Endothelial cell (in vitro differentiated cells): ENCODE results near the gene CYB561D2. TPM values are rescaled to one million over a fixed set of nuclear protein-coding genes. Genes with fewer than 3 reads are reported as not detected.
A peak's percentile ranks its signal among the peaks of the same experiment; 100 is the strongest.

ENCODE experiments used
- DNase-seq: peaks from one replicate; pipeline ENCODE4 v3.0.0; 2021; ENCODE audit warnings: low spot score
- H3K27ac Mint-ChIP-seq: one replicate; pipeline ENCODE4 v1.8.0; 2021; ENCODE audit warnings: mixed read lengths, inconsistent platforms; ENCODE audit not compliant: unreplicated experiment
- H3K27me3 Mint-ChIP-seq: one replicate; pipeline ENCODE4 v1.8.0; 2021; ENCODE audit warnings: mild to moderate bottlenecking, moderate library complexity, mixed read lengths, inconsistent platforms; ENCODE audit not compliant: unreplicated experiment
- H3K36me3 Mint-ChIP-seq: one replicate; pipeline ENCODE4 v1.8.0; 2021; ENCODE audit warnings: mild to moderate bottlenecking, low read depth, mixed read lengths, inconsistent platforms; ENCODE audit not compliant: unreplicated experiment
- H3K4me1 Mint-ChIP-seq: one replicate; pipeline ENCODE4 v1.8.0; 2021; ENCODE audit warnings: mild to moderate bottlenecking, mixed read lengths, inconsistent platforms; ENCODE audit not compliant: unreplicated experiment
- H3K4me3 Mint-ChIP-seq: one replicate; pipeline ENCODE4 v1.8.0; 2021; ENCODE audit warnings: mild to moderate bottlenecking, mixed read lengths, inconsistent platforms; ENCODE audit not compliant: unreplicated experiment
- H3K9me3 Mint-ChIP-seq: one replicate; pipeline ENCODE4 v1.8.0; 2021; ENCODE audit warnings: mixed read lengths, inconsistent platforms; ENCODE audit not compliant: unreplicated experiment
- CTCF ChIP-seq: fragments of 200-600 bp; sonication (generic); IDR thresholded peaks from one replicate; pipeline ENCODE4 v1.5.0; 2021; ENCODE audit warnings: antibody characterized with exemption; ENCODE audit not compliant: unreplicated experiment
- total RNA-seq: library from RNA; stranded (reverse); fragmentation: NEBNext Ultra II Directional; extraction: Animal tissue kit (Norgen Biotek cat#: 25700); gene quantifications from one replicate; pipeline ENCODE4 v1.2.1, GENCODE V29; 2021; ENCODE audit not compliant: unreplicated experiment

Gene CYB561D2
- total RNA-seq, 1 donor from 2014 or later, result 5.5 TPM

GRCh38 chr3:50327129-50327528 is 23.5 kb upstream of the CYB561D2 start:
- peaks cover 30% of the 10 kb centered on the region for H3K4me1 Mint-ChIP-seq
- peaks cover 6% of the 10 kb centered on the region for H3K27me3 Mint-ChIP-seq
- H3K4me3 Mint-ChIP-seq, result peak overlapping the region; percentile 91
- no peak for DNase-seq
- H3K9me3 Mint-ChIP-seq, result no peaks in the 10 kb centered on the region
- no peak for TF ChIP-seq CTCF
- H3K36me3 Mint-ChIP-seq, result peaks cover 16% of the 10 kb centered on the region
- peak overlapping the region; percentile 74 for H3K27ac Mint-ChIP-seq

DNA sequence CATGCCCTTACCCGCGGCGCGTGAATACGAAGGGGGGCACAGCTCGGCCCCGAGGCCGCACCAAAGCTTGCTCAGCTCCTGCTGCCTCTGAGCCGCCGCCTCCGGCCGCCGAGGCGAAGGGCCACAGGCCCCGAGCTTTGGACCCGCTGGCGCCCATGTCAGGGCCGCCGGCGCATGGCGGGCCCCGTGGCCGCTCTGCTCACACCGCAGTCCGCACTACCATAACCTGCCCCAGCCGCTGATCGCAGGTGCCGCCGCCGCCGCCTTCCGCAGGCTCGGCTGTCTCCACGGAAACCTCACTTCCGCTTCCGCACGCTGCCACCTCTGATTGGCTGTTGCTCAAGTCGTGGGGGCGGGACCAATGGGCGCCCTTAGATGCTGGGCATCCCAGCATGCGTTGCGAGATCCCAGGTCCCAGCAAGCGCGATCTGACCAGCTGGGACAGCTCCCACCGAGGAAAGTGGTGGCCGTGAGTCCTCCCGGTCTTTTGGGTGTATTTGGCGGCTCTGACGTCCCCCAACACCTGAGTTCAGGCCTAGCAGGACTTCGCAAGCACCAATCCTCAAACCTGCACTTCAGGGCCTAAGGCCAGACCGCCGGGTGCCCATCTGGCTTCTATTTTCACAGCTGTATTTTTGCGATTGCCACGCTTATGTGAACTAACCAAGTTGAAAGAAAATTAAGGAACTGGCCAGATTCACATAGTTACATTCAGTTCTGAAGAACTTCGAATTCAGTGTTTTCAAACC is 22.5 kb upstream of the CYB561D2 start, which contains the start of gene TUSC2:
TUSC2 (minus strand) TSS at position 281 of the 749 bp plus-strand sequence; CDS start at position 157, 124 bp downstream.
- H3K36me3 Mint-ChIP-seq, result peaks cover 19% of the 10 kb centered on the region

DNA sequence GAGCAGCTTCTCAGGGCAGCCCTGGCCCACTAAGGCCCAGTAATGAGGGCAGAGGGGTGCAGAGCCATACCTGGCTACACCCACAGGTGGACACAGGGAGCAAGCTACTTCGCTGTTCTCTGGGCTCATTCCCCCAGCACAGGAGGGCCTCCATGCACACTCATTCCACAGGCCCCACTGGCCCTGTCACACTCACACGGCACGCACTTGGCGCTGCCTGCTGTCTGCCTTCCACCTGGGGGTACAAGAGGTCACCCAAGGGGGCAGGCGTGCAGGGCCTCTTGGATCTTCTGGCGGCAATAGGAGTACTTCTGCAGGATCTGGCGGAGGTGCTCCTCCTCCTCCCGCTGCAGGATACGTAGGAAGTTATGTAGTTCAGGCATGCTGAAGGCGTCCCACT is 20.3 kb upstream of the CYB561D2 start:
- Mint-ChIP-seq H3K27ac (no peak overlapping the region), H3K9me3 (no peaks in the 10 kb centered on the region), H3K27me3 (peaks cover 5% of the 10 kb centered on the region), H3K36me3 (peaks cover 13% of the 10 kb centered on the region), H3K4me3 (no peak overlapping the region), H3K4me1 (peaks cover 24% of the 10 kb centered on the region)
- TF ChIP-seq CTCF, result no peak
- DNase-seq, result no peak

More for the DNA sequence above, 22.5 kb upstream of the CYB561D2 start, which contains the start of gene TUSC2:
- TF ChIP-seq CTCF, result no peak
- peak within 1 kb of the TSS; percentile 92 for H3K4me3 Mint-ChIP-seq
- DNase-seq, result peak; percentile 93
- H3K27ac Mint-ChIP-seq, result peak within 1 kb of the TSS; percentile 74
- no peaks in the 10 kb centered on the region for H3K9me3 Mint-ChIP-seq
- peaks cover 4% of the 10 kb centered on the region for H3K27me3 Mint-ChIP-seq
- H3K4me1 Mint-ChIP-seq, result peaks cover 29% of the 10 kb centered on the region

DNA sequence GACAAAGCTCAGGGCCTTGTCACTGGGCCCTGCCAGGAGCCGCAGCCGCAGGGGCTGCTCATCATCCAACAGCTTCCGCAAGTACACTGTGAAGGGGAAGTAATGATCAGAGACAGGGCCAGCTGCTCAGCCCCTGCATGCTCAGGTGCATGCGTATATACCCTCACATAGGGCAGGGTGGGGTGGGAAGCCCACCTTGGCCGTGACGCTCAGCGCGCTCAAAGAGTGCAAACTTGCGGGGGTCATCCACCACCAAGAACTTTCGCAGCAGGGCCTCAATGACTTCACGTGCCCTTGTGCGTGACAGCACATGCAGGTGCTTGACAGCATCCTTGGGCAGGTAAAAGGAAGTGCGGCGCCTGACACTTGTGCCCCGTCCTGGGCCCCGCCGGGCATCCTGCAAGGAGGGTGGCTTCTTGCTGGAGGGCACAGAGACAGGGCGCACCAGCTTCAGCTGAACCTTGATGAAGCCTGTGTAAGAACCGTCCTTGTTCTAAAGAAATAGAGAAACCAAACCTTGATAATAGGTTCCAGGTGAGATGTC is 19.2 kb upstream of the CYB561D2 start:
- peak overlapping the region; percentile 42 for H3K27ac Mint-ChIP-seq
- TF ChIP-seq CTCF, result no peak
- DNase-seq, result no peak
- no peaks in the 10 kb centered on the region for H3K9me3 Mint-ChIP-seq
- no peak overlapping the region for H3K4me3 Mint-ChIP-seq
- H3K36me3 Mint-ChIP-seq, result peaks cover 9% of the 10 kb centered on the region
- H3K27me3 Mint-ChIP-seq, result peaks cover 5% of the 10 kb centered on the region
- peaks cover 27% of the 10 kb centered on the region for H3K4me1 Mint-ChIP-seq
